A673 (cell line): ENCODE results near the gene LHB.

Source experiments
- CTCF ChIP-seq: fragments of 300-800, 200-600 bp; sonication (generic); conservative IDR thresholded peaks from 2 replicates; pipeline ENCODE4 v1.5.1; 2017; ENCODE audit warnings: low read depth, mild to moderate bottlenecking, antibody characterized with exemption, low read length, moderate library complexity, mixed read lengths
- EZH2 ChIP-seq: fragments of 200-600 bp; sonication (generic); IDR thresholded peaks from 2 replicates; pipeline ENCODE4 v1.6.1; 2017; ENCODE audit warnings: borderline replicate concordance, low read depth, mild to moderate bottlenecking, mixed read lengths, antibody characterized with exemption, low read length; ENCODE audit not compliant: poor library complexity, severe bottlenecking

GRCh38 chr19:48988860-48989259 lies 28.0 kb downstream of the LHB start:
- no peak for TF ChIP-seq CTCF
- no peak for TF ChIP-seq EZH2
